ENCODE results near the gene PAQR6. TPM values are rescaled to one million over a fixed set of nuclear protein-coding genes. Genes with fewer than 3 reads are reported as not detected.

PAQR6 gene
- polyA plus RNA-seq, 1 donor from 2014 or later = 16.8 TPM

DNA sequence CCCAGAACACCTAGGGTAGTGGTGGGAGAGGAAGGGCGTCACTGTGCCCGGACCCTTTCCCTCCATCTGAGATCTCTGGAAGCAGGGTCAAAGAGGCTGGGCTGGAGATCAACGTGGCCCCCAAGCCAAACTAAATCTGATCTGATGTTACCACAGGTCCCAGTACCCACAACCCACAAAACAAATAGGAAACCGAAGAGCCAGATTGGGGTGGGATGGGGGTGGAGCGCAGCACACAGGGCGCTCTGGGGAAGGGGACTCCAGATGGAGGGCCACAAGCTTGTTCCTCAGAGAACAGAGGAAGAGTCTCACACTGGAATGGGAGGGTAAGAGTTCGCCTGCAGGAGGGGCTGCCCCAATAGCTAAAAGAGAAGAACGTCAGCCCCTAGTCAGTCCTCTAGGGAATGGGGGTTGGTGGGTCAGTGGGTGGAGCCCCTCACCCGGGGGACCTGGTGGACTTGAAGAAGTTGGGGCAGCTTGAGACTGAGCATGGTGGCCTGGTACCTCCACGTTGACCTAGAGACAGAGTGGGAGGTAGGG lies 1.5 kb downstream of the PAQR6 start:
- H3K4me3 ChIP-seq (ENCODE audit: low read length) = no peak overlapping the region
- TF ChIP-seq TAF1 (IDR thresholded peaks at IDR 0.05; ENCODE audit: low read depth) (no peak), SMC3 (conservative IDR thresholded peaks at IDR 0.05; ENCODE audit: poor library complexity) (no peak), EP300 (conservative IDR thresholded peaks at IDR 0.05; ENCODE audit: poor library complexity, severe bottlenecking) (no peak), POLR2AphosphoS5 (IDR thresholded peaks at IDR 0.05) (no peak)
- TF ChIP-seq, protein P1, sequence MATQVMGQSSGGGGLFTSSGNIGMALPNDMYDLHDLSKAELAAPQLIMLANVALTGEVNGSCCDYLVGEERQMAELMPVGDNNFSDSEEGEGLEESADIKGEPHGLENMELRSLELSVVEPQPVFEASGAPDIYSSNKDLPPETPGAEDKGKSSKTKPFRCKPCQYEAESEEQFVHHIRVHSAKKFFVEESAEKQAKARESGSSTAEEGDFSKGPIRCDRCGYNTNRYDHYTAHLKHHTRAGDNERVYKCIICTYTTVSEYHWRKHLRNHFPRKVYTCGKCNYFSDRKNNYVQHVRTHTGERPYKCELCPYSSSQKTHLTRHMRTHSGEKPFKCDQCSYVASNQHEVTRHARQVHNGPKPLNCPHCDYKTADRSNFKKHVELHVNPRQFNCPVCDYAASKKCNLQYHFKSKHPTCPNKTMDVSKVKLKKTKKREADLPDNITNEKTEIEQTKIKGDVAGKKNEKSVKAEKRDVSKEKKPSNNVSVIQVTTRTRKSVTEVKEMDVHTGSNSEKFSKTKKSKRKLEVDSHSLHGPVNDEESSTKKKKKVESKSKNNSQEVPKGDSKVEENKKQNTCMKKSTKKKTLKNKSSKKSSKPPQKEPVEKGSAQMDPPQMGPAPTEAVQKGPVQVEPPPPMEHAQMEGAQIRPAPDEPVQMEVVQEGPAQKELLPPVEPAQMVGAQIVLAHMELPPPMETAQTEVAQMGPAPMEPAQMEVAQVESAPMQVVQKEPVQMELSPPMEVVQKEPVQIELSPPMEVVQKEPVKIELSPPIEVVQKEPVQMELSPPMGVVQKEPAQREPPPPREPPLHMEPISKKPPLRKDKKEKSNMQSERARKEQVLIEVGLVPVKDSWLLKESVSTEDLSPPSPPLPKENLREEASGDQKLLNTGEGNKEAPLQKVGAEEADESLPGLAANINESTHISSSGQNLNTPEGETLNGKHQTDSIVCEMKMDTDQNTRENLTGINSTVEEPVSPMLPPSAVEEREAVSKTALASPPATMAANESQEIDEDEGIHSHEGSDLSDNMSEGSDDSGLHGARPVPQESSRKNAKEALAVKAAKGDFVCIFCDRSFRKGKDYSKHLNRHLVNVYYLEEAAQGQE (IDR thresholded peaks at IDR 0.05; ENCODE audit: borderline replicate concordance) = no peak

DNA sequence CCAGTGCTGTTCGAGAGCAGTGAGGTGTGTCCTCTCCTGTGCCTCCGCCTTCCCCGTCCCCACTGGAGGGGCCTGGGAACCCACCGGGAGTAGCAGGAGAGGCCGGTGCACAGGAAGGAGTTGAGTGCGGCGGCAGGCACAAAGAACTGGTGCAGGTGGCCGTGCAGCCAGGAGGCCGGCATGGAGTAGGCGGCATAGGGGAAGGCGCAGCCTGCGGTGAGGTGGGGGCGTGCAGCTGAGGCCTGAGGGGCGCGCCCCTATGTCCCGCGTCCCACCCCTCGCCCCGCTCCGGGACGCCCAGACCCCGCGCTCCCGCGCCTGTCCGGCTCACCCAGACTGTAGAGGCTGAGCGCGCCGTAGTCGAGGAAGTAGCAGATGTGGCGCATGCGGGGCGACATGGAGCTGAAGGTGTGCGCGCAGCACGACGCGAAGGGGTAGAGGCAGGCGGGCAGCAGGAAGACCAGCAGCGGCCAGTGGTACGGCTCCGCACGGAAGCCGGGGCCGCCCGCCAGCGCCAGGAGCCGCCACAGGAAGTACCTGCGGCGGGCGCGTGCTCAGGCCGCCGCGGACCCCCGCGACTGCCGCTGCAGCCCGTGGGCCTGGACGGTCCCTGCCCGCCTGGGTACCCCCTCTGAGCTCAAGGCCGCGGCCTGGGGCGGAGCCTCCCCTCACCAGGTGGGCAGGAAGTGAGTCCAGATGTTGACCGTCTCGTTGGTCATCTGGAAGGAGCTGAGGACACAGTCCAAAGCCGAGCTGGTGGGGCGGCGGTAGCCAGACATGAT lies 2.2 kb downstream of the PAQR6 start:
- H3K4me2 ChIP-seq (ENCODE audit: low read length) = no peak overlapping the region
- H3K36me3 ChIP-seq (ENCODE audit: insufficient read depth, low read length) = no peaks in the 10 kb centered on the region
- H3F3A ChIP-seq (ENCODE audit: insufficient read depth, low read length, poor library complexity, severe bottlenecking) = no peaks in the 10 kb centered on the region
- no peak overlapping the region for H2AFZ ChIP-seq (ENCODE audit: low read depth, low read length)
- H3K27me3 ChIP-seq (ENCODE audit: insufficient read depth, low read depth, low read length) = no peaks in the 10 kb centered on the region
- no peak overlapping the region for H3K27ac ChIP-seq (ENCODE audit: low read length)
- H3K9me2 ChIP-seq (ENCODE audit: insufficient read depth, low read length) = no peaks in the 10 kb centered on the region
- no peaks in the 10 kb centered on the region for H3K9me3 ChIP-seq (ENCODE audit: low read length)
- H4K20me1 ChIP-seq (ENCODE audit: insufficient read depth) = no peaks in the 10 kb centered on the region
- TF ChIP-seq MXI1 (conservative IDR thresholded peaks at IDR 0.05; ENCODE audit: poor library complexity, severe bottlenecking) = no peak
- TF ChIP-seq POLR2AphosphoS5 (IDR thresholded peaks at IDR 0.05) = peak; percentile 2
- TF ChIP-seq EP300 (conservative IDR thresholded peaks at IDR 0.05; ENCODE audit: poor library complexity, severe bottlenecking) = no peak
- no peaks in the 10 kb centered on the region for H3K79me2 ChIP-seq (replicated peaks; ENCODE audit: insufficient read depth, low read length)
- H3K4me3 ChIP-seq (ENCODE audit: low read length) = no peak overlapping the region
- H3K9ac ChIP-seq (ENCODE audit: low read length) = no peak overlapping the region

More for the DNA sequence above, 1.5 kb downstream of the PAQR6 start:
- H2AFZ ChIP-seq (ENCODE audit: low read depth, low read length) = no peak overlapping the region
- H3K36me3 ChIP-seq (ENCODE audit: insufficient read depth, low read length) = no peaks in the 10 kb centered on the region
- H3K4me2 ChIP-seq (ENCODE audit: low read length) = no peak overlapping the region
- no peaks in the 10 kb centered on the region for H3F3A ChIP-seq (ENCODE audit: insufficient read depth, low read length, poor library complexity, severe bottlenecking)
- no peak overlapping the region for H3K9ac ChIP-seq (ENCODE audit: low read length)
- no peaks in the 10 kb centered on the region for H3K79me2 ChIP-seq (replicated peaks; ENCODE audit: insufficient read depth, low read length)
- H3K27ac ChIP-seq (ENCODE audit: low read length) = no peak overlapping the region
- H3K9me3 ChIP-seq (ENCODE audit: low read length) = no peaks in the 10 kb centered on the region
- no peaks in the 10 kb centered on the region for H4K20me1 ChIP-seq (ENCODE audit: insufficient read depth)
- no peaks in the 10 kb centered on the region for H3K9me2 ChIP-seq (ENCODE audit: insufficient read depth, low read length)
- no peaks in the 10 kb centered on the region for H3K27me3 ChIP-seq (ENCODE audit: insufficient read depth, low read depth, low read length)

DNA sequence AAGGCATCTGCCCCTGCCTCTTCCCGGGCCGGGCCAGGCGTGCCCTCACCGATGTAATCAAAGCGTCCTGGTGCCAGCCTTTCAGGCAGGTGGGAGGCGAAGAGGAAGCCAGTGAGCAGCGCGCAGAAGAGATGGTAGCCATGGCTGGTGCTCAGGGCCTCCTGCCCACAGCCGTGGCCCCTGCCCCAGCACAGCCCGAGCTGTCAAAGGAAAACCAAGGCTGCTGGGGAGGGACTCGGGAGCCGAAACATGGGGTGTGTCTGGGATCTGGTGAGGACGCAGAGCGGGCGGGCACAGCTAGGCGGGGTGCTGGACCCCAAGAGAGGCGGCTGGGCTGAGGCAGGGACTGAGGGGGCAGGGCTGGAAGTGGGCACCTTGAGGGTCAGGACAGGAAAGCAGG lies 3.1 kb downstream of the PAQR6 start:
- no peaks in the 10 kb centered on the region for H3K27me3 ChIP-seq (ENCODE audit: insufficient read depth, low read depth, low read length)
- no peaks in the 10 kb centered on the region for H3K9me3 ChIP-seq (ENCODE audit: low read length)
- no peaks in the 10 kb centered on the region for H3F3A ChIP-seq (ENCODE audit: insufficient read depth, low read length, poor library complexity, severe bottlenecking)
- no peaks in the 10 kb centered on the region for H3K36me3 ChIP-seq (ENCODE audit: insufficient read depth, low read length)
- no peak overlapping the region for H3K27ac ChIP-seq (ENCODE audit: low read length)
- TF ChIP-seq POLR2AphosphoS5 (IDR thresholded peaks at IDR 0.05) (no peak), EZH2 (IDR thresholded peaks at IDR 0.05; ENCODE audit: borderline replicate concordance, insufficient read depth, low read length, poor library complexity, severe bottlenecking) (no peak), MXI1 (conservative IDR thresholded peaks at IDR 0.05; ENCODE audit: poor library complexity, severe bottlenecking) (no peak), EP300 (conservative IDR thresholded peaks at IDR 0.05; ENCODE audit: poor library complexity, severe bottlenecking) (no peak), SMC3 (conservative IDR thresholded peaks at IDR 0.05; ENCODE audit: poor library complexity) (no peak), TAF1 (IDR thresholded peaks at IDR 0.05; ENCODE audit: low read depth) (no peak), RAD21 (conservative IDR thresholded peaks at IDR 0.05) (no peak)
- TF ChIP-seq, protein P2, sequence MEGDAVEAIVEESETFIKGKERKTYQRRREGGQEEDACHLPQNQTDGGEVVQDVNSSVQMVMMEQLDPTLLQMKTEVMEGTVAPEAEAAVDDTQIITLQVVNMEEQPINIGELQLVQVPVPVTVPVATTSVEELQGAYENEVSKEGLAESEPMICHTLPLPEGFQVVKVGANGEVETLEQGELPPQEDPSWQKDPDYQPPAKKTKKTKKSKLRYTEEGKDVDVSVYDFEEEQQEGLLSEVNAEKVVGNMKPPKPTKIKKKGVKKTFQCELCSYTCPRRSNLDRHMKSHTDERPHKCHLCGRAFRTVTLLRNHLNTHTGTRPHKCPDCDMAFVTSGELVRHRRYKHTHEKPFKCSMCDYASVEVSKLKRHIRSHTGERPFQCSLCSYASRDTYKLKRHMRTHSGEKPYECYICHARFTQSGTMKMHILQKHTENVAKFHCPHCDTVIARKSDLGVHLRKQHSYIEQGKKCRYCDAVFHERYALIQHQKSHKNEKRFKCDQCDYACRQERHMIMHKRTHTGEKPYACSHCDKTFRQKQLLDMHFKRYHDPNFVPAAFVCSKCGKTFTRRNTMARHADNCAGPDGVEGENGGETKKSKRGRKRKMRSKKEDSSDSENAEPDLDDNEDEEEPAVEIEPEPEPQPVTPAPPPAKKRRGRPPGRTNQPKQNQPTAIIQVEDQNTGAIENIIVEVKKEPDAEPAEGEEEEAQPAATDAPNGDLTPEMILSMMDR (IDR thresholded peaks at IDR 0.05; ENCODE audit: poor library complexity, severe bottlenecking) = no peak
- TF ChIP-seq, protein P1 (IDR thresholded peaks at IDR 0.05; ENCODE audit: borderline replicate concordance) = no peak
- no peaks in the 10 kb centered on the region for H3K9me2 ChIP-seq (ENCODE audit: insufficient read depth, low read length)
- H2AFZ ChIP-seq (ENCODE audit: low read depth, low read length) = no peak overlapping the region
- no peaks in the 10 kb centered on the region for H3K79me2 ChIP-seq (replicated peaks; ENCODE audit: insufficient read depth, low read length)
- no peak overlapping the region for H3K4me2 ChIP-seq (ENCODE audit: low read length)
- no peaks in the 10 kb centered on the region for H4K20me1 ChIP-seq (ENCODE audit: insufficient read depth)
- no peak overlapping the region for H3K4me3 ChIP-seq (ENCODE audit: low read length)
- H3K9ac ChIP-seq (ENCODE audit: low read length) = no peak overlapping the region

Measured in neural cell (in vitro differentiated cells).